Endodermal cell (in vitro differentiated cells): ENCODE measurements around the gene TPST1. TPM values are rescaled to one million over a fixed set of nuclear protein-coding genes. Genes with fewer than 3 reads are reported as not detected.

ENCODE experiments used
- DNase-seq: peaks from one replicate; pipeline ENCODE4 v3.0.0-alpha.2; 2017
- H3K27ac ChIP-seq: 2 replicates; pipeline ENCODE4 v1.5.1; 2013; ENCODE audit warnings: mild to moderate bottlenecking, low read depth, low read length, moderate library complexity
- H3K27me3 ChIP-seq: 2 replicates; pipeline ENCODE4 v1.6.1; 2013; ENCODE audit warnings: mild to moderate bottlenecking, low read length, moderate library complexity; ENCODE audit not compliant: insufficient read depth, control insufficient read depth, poor library complexity, severe bottlenecking
- H3K36me3 ChIP-seq: 2 replicates; pipeline ENCODE4 v1.7.0; 2013; ENCODE audit warnings: mild to moderate bottlenecking, low read length, moderate library complexity; ENCODE audit not compliant: control insufficient read depth, insufficient read depth
- H3K4me1 ChIP-seq: one replicate; pipeline ENCODE4 v1.7.0; 2013; ENCODE audit warnings: low read length; ENCODE audit not compliant: control insufficient read depth, insufficient read depth
- H3K4me3 ChIP-seq: 2 replicates; pipeline ENCODE4 v1.5.1; 2013; ENCODE audit warnings: mild to moderate bottlenecking, low read length, moderate library complexity
- H3K9ac ChIP-seq: 2 replicates; pipeline ENCODE4 v1.6.1; 2013; ENCODE audit warnings: mild to moderate bottlenecking, low read length, moderate library complexity; ENCODE audit not compliant: poor library complexity, severe bottlenecking; ENCODE audit errors: extremely low read depth
- H3K9me3 ChIP-seq: 2 replicates; pipeline ENCODE4 v1.6.1; 2013; ENCODE audit warnings: mild to moderate bottlenecking, low read length, moderate library complexity; ENCODE audit not compliant: control insufficient read depth
- H3K27ac Mint-ChIP-seq: 2 replicates; pipeline ENCODE4 v1.8.0; 2020; ENCODE audit warnings: mixed read lengths
- H3K27me3 Mint-ChIP-seq: 2 replicates; pipeline ENCODE4 v1.8.0; 2021; ENCODE audit warnings: mild to moderate bottlenecking, mixed read lengths; ENCODE audit not compliant: insufficient read depth
- H3K36me3 Mint-ChIP-seq: 2 replicates; pipeline ENCODE4 v1.8.0; 2020; ENCODE audit warnings: low read depth, mixed read lengths
- H3K4me1 Mint-ChIP-seq: 2 replicates; pipeline ENCODE4 v1.8.0; 2020; ENCODE audit warnings: mixed read lengths
- H3K4me3 Mint-ChIP-seq: 2 replicates; pipeline ENCODE4 v1.8.0; 2020; ENCODE audit warnings: mild to moderate bottlenecking, moderate library complexity, mixed read lengths
- H3K9me3 Mint-ChIP-seq: 2 replicates; pipeline ENCODE4 v1.8.0; 2020; ENCODE audit warnings: mild to moderate bottlenecking, mixed read lengths
- CTCF ChIP-seq: fragments of 200-600 bp; sonication (generic); conservative IDR thresholded peaks from 2 replicates; pipeline ENCODE4 v1.5.0; 2021; ENCODE audit warnings: antibody characterized with exemption, mild to moderate bottlenecking
- WGBS, 2 experiments: methylation state at CpG; one replicate each; pipeline versions ENCODE4 v1.1.5 to v1.1.7; 2013; ENCODE audit warnings: missing lambda C conversion rate in 2 of 2, mixed read lengths in 1 of 2; ENCODE audit not compliant: insufficient coverage in 1 of 2, insufficient read length in 1 of 2; 5-methylcytosine and 5-hydroxymethylcytosine counted together
- total RNA-seq, 2 donors: library from RNA; stranded (reverse); fragmentation: NEBNext Ultra II Directional in 1 of 2; extraction: Animal tissue kit (Norgen Biotek cat#: 25700) in 1 of 2; gene quantifications; 2 replicates in 1 of 2; 3 replicates in 1 of 2; pipeline ENCODE4 v1.2.1, GENCODE V29; 2021

The TPST1 gene
- total RNA-seq, 2 donors from 2014 or later = 38.3 to 43.8 TPM

DNA sequence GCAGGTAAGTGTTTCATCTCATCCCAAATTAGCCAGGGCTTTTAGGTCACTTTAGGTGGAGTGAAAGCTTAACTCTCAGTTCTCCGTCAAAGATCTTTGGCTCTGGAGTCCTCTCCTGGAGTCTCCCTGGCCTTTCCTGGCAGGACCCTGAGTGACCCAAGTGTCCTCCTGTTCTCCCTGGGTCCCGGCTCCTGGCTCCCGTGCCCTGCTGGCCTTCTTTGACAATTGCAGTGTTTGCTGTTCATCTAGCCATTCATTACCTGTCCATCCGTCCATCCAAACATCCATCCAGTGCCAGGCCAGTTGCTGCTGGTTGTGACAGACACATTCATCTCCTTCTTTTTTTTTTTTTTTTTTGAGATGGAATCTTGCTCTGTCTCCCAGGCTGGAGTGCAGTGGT lies 6.2 kb upstream of the TPST1 start:
- Histone ChIP-seq H3K27ac (no peak overlapping the region), H3K4me1 (no peaks in the 10 kb centered on the region), H3K27me3 (no peaks in the 10 kb centered on the region), H3K9me3 (no peaks in the 10 kb centered on the region), H3K9ac (no peak overlapping the region), H3K4me3 (no peak overlapping the region), H3K36me3 (no peaks in the 10 kb centered on the region)
- DNase-seq = peak; percentile 56
- Mint-ChIP-seq H3K9me3 (no peaks in the 10 kb centered on the region), H3K27ac (no peak overlapping the region), H3K4me1 (peaks cover 3% of the 10 kb centered on the region), H3K27me3 (peaks cover 15% of the 10 kb centered on the region), H3K4me3 (no peak overlapping the region), H3K36me3 (no peaks in the 10 kb centered on the region)
- WGBS, 2 experiments = 77 to 87% methylated on average over 4 of the region's 4 CpGs
- peak; percentile 47 for TF ChIP-seq CTCF

DNA sequence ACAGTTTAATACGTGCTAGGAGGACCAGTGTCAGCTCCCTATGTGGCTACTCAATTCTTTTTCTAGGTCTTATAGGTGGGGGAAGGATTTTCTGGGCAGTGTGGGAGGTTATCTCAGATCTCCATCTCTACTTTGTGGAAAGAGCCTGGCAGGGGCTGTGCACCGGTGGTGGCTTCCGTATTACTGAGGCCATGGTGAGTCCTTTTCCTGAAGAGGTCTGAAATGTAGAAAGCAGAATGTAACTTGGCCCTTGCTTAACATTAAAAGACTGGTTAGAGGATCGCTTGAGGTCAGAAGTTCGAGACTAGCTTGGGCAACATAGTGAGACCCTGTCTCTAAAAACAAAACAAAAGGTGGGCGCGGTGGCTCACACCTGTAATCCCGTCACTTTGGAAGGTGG lies 2.7 kb upstream of the TPST1 start:
- Mint-ChIP-seq H3K4me3 (no peak overlapping the region), H3K9me3 (no peaks in the 10 kb centered on the region), H3K27ac (no peak overlapping the region), H3K27me3 (peaks cover 10% of the 10 kb centered on the region), H3K36me3 (no peaks in the 10 kb centered on the region), H3K4me1 (peaks cover 20% of the 10 kb centered on the region)
- Histone ChIP-seq H3K4me3 (no peak overlapping the region), H3K9ac (no peak overlapping the region), H3K36me3 (no peaks in the 10 kb centered on the region), H3K9me3 (no peaks in the 10 kb centered on the region), H3K27ac (no peak overlapping the region), H3K4me1 (no peaks in the 10 kb centered on the region), H3K27me3 (no peaks in the 10 kb centered on the region)
- TF ChIP-seq CTCF = no peak
- 82 to 92% methylated on average over 7 to 8 of the region's 8 CpGs for WGBS, 2 experiments
- DNase-seq = no peak

DNA sequence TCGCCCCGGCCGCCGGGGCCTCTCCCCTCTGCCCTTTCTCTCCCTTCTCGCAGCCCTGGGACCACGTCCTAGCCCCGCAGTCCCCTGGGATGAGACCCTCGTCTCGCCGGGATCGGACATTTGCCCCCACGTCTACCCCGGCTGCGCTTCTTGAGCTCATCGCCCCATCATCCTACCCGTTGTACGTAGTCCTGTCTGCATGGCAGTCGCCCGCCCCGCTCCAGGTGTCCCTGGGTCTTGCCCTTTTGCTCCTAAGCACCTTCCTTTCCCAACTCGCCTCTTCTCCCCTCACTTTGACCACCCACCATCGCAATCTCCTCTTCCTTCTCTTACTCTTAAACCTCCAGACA lies 582 bp downstream of the TPST1 start:
- Mint-ChIP-seq H3K9me3 (no peaks in the 10 kb centered on the region), H3K27ac (peak overlapping the region; percentile 78)

More for the DNA sequence above, 582 bp downstream of the TPST1 start:
- H3K4me3 Mint-ChIP-seq = peak overlapping the region; percentile 86
- Histone ChIP-seq H3K4me3 (peak overlapping the region; percentile 94), H3K36me3 (peaks cover 8% of the 10 kb centered on the region), H3K27me3 (no peaks in the 10 kb centered on the region), H3K4me1 (no peaks in the 10 kb centered on the region), H3K9ac (peak overlapping the region; percentile 83), H3K27ac (peak overlapping the region; percentile 60), H3K9me3 (no peaks in the 10 kb centered on the region)
- peaks cover 28% of the 10 kb centered on the region for H3K4me1 Mint-ChIP-seq
- no peak for TF ChIP-seq CTCF
- DNase-seq = no peak
- H3K36me3 Mint-ChIP-seq = peaks cover 15% of the 10 kb centered on the region
- peaks cover 10% of the 10 kb centered on the region for H3K27me3 Mint-ChIP-seq
- WGBS, 2 experiments = 2 to 13% methylated on average over 7 to 22 of the region's 22 CpGs
